GM12878 (cell line): ENCODE results near the gene PSMB5. TPM values are rescaled to one million over a fixed set of nuclear protein-coding genes. Genes with fewer than 3 reads are reported as not detected.

Source experiments
- HDGF ChIP-seq: fragments of 450-650 bp; IDR thresholded peaks from 2 replicates; pipeline ENCODE4 v1.6.1; 2016; ENCODE audit warnings: antibody characterized with exemption
- IKZF2 ChIP-seq, 2 experiments: fragments of 450-650 bp; IDR thresholded peaks; 2 replicates each; pipeline ENCODE4 v1.6.1; 2017; ENCODE audit warnings: mild to moderate bottlenecking in 2 of 2, moderate library complexity in 2 of 2
- JUNB ChIP-seq: IDR thresholded peaks from 2 replicates; pipeline ENCODE4 v1.6.1; 2016; ENCODE audit warnings: antibody characterized with exemption, mild to moderate bottlenecking
- KLF5 ChIP-seq: fragments of 450-650 bp; IDR thresholded peaks from 2 replicates; pipeline ENCODE4 v1.6.1; 2014; ENCODE audit warnings: mild to moderate bottlenecking; ENCODE audit not compliant: partially characterized antibody
- MEF2A ChIP-seq: IDR thresholded peaks from 2 replicates; pipeline ENCODE4 v1.6.1; 2011; ENCODE audit warnings: low read depth, mild to moderate bottlenecking, low read length, moderate library complexity; ENCODE audit not compliant: insufficient read depth
- MLLT1 ChIP-seq: fragments of 450-650 bp; IDR thresholded peaks from 2 replicates; pipeline ENCODE4 v1.6.1; 2016; ENCODE audit warnings: mild to moderate bottlenecking
- MTA3 ChIP-seq: IDR thresholded peaks from 2 replicates; pipeline ENCODE4 v1.6.1; 2012; ENCODE audit warnings: low read length, inconsistent platforms, borderline replicate concordance
- POLR2A ChIP-seq: IDR thresholded peaks from 2 replicates; pipeline ENCODE4 v1.6.1; 2011; ENCODE audit warnings: low read depth, mild to moderate bottlenecking, low read length
- RELB ChIP-seq: fragments of 450-650 bp; IDR thresholded peaks from 2 replicates; pipeline ENCODE4 v1.6.1; 2017; ENCODE audit warnings: low read depth, mild to moderate bottlenecking, moderate library complexity
- RUNX3 ChIP-seq: IDR thresholded peaks from 2 replicates; pipeline ENCODE4 v1.6.1; 2012; ENCODE audit warnings: low read length, inconsistent platforms
- SIX5 ChIP-seq: IDR thresholded peaks from 2 replicates; pipeline ENCODE4 v1.6.1; 2011; ENCODE audit warnings: mild to moderate bottlenecking, low read depth, low read length, moderate library complexity; ENCODE audit not compliant: severe bottlenecking
- SREBF1 ChIP-seq: IDR thresholded peaks from 2 replicates; pipeline ENCODE4 v1.6.1; 2012; ENCODE audit warnings: mild to moderate bottlenecking, low read length
- USF1 ChIP-seq: IDR thresholded peaks from 2 replicates; pipeline ENCODE4 v1.6.1; 2011; ENCODE audit warnings: borderline replicate concordance, low read depth, mild to moderate bottlenecking, moderate library complexity, mixed read lengths, low read length; ENCODE audit not compliant: insufficient read depth; ENCODE audit errors: extremely low read length
- ZBED1 ChIP-seq: IDR thresholded peaks from 2 replicates; pipeline ENCODE4 v1.6.1; 2016; ENCODE audit warnings: borderline replicate concordance
- ZBTB11 ChIP-seq: fragments of 450-650 bp; formaldehyde crosslinking; IDR thresholded peaks from 2 replicates; pipeline ENCODE4 v1.5.0; 2022; ENCODE audit warnings: mild to moderate bottlenecking, missing genetic modification characterization
- polyA plus RNA-seq, 11 experiments: library from polyadenylated mRNA; depleted of rRNA in 4 of 11; unstranded in 6 of 11; stranded (reverse) in 5 of 11; fragments of >200 nt; fragmentation: Nextera tagmentation in 4 of 11; fragmentation: Illumina TruSeq in 1 of 11; extraction: Ambion mirVana in 4 of 11; extraction: Trizol in 1 of 11; gene quantifications; 1 replicate in 1 of 11; 2 replicates in 10 of 11; pipeline versions ENCODE4 v1.2.1 to v1.2.3, GENCODE V29; 2011 to 2016; ENCODE audit warnings: inconsistent platforms in 2 of 11, missing spikeins in 2 of 11, low read depth in 1 of 11
- total RNA-seq, 4 experiments: library from RNA; depleted of rRNA in 3 of 4; stranded (reverse); fragments of >200 nt in 3 of 4; fragmentation: Illumina TruSeq in 1 of 4; extraction: Trizol in 1 of 4; gene quantifications; 2 replicates each; pipeline versions ENCODE4 v1.2.1 to v1.2.3, GENCODE V29; 2013 to 2021

The PSMB5 gene
- total and polyA plus RNA-seq, 10 of the 15 experiments (the other 5 are each of a cell fraction or from before 2014, with no cell fraction given), result 84.5 to 802 (median 144) TPM

GRCh38 chr14:23006188-23006534 is 28.5 kb downstream of the PSMB5 start (continued):
- no peak for TF ChIP-seq MLLT1
- no peak for TF ChIP-seq SIX5
- no peak for TF ChIP-seq RELB
- no peak for TF ChIP-seq ZBTB11 (CRISPR knock-in tag)
- TF ChIP-seq MTA3, result no peak
- TF ChIP-seq POLR2A, result no peak
- TF ChIP-seq IKZF2 (IDR thresholded peaks at IDR 0.05), result no peak
- no peak for TF ChIP-seq HDGF
- no peak for TF ChIP-seq JUNB
- TF ChIP-seq SREBF1, result no peak
- no peak for TF ChIP-seq ZBED1
- TF ChIP-seq RUNX3, result no peak
- TF ChIP-seq USF1, result no peak
- no peak for TF ChIP-seq MEF2A
- TF ChIP-seq KLF5, result no peak
